GM12892 (cell line): ENCODE measurements around the gene PLAGL2.

Experiments
- POLR2A ChIP-seq: IDR thresholded peaks from 2 replicates; pipeline ENCODE4 v1.6.1; 2011; ENCODE audit warnings: low read depth, low read length, control low read depth
- POLR2AphosphoS5 ChIP-seq: IDR thresholded peaks from 2 replicates; pipeline ENCODE4 v1.6.1; 2011; ENCODE audit warnings: low read depth, low read length, control low read depth

- TF ChIP-seq POLR2AphosphoS5 (no peak), POLR2A (no peak)
These were observed 3.1 kb downstream of the PLAGL2 start for GRCh38 chr20:32204205-32205109.
